GM21528 (cell line): Measurements from ENCODE around the gene CORO7.

Experiments used
- ATAC-seq: cut with Tn5 transposase; IDR thresholded peaks from one replicate; pipeline ENCODE4 v1.9.1; 2021; ENCODE audit warnings: mild to moderate bottlenecking, moderate library complexity; ENCODE audit not compliant: unreplicated experiment, low FRiP score

CORO7 gene

DNA sequence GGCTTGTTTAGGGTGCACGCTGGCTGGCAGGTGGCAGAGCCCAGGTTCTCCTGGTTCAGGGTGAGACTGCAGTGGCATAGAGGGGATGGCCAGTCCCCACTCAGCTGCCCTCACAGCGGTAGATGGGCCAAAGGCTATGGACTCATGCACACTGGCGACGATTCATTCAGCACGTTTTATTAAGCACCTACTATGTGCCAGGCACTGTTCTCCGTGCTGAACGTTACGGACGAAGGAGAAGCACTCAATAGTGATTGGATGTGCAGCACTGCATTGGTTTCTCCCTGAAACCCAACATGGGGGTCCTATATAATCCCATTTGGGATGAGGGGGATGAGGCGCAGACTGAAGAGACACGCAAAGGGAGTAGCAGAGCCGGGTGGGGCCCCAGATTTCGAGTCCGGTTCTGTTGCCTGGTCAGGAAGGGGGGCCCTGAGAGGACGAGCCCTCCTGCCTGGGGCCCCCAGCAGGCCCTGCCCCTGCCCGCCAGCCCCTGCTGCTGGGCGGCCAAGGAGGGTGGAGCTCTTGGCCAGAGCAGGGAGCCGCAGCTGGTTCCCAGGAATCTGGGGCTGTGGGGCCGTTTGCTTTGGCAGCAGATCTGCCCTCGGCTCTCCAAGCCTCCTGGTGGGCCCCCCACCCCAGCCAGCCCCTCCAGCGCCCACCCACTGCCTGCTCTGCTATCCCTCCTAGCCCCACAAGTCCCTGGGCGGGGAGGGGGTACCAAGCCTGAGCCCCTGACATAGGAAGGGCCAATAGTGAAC lies 91.7 kb downstream of the CORO7 start:
- ATAC-seq: no peak

DNA sequence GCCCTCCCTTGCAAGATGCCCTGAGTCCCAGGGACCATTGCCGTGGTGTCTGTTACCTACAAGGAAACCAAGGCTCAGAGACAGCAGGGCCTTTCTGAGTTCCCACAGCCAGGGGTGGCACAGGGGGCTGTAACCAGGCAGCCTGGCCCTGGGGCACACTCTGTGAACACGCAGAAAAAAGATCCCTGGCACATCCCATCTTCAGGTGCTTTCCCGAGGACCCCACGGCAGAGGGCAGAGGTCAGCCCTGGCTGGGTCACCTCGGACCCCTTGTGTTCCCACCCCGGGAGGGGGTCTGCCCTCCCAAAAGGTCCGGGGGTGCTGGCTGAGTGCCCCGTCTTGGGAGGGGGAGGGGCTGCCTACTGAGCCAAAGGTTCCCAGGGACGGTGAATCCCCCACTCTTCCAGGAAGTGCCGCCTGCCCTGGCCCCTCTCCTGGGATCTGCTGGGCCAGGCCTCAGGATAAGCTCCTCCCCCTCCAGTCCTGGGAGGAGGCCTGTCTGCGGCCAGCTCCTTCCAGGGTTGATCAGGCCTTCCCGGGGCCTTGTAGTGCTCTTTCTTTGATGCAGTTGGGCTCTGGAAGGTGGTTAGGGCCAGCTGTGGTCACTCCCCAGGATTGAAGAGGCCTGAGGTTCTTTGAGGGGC lies 92.4 kb downstream of the CORO7 start:
- ATAC-seq: no peak

DNA sequence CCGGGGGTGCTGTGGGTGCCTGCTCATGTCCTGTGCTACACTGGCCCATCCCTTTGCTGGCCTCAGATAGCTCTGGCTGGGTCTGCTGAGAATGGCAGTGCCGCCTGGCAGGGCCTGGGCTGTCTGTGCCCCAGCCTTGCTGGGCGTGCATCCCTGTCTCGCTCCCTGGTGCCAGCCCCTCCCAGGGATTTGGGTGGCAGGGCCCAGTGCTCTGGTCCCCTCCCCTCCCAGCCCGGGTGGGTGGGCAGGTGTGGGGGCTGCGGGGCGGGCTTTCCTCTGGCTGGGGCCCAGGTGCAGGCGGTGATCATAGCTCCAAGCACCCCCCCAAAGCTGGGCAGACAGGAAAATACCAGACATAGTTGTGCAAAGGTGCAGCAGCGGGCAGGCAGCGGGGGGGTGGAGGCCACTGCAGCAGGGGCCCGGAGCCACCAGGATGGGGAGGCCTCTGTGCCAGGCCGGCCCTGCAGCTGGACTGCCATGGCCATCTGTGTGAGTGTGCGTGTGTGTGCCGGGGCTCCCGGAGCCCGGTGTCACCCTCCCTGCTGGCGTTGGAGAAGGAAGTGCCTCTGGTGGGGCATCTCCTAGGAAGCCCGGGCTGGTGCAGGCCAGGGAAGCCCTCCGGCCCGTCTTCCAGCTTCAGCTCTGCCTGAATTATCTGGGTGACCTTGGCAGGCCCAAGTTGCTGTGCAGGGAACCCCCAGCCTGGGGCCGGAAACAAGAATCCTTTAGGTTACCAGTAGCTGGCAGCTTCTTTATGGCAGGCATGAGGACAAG lies 93.1 kb downstream of the CORO7 start:
- ATAC-seq: no peak

DNA sequence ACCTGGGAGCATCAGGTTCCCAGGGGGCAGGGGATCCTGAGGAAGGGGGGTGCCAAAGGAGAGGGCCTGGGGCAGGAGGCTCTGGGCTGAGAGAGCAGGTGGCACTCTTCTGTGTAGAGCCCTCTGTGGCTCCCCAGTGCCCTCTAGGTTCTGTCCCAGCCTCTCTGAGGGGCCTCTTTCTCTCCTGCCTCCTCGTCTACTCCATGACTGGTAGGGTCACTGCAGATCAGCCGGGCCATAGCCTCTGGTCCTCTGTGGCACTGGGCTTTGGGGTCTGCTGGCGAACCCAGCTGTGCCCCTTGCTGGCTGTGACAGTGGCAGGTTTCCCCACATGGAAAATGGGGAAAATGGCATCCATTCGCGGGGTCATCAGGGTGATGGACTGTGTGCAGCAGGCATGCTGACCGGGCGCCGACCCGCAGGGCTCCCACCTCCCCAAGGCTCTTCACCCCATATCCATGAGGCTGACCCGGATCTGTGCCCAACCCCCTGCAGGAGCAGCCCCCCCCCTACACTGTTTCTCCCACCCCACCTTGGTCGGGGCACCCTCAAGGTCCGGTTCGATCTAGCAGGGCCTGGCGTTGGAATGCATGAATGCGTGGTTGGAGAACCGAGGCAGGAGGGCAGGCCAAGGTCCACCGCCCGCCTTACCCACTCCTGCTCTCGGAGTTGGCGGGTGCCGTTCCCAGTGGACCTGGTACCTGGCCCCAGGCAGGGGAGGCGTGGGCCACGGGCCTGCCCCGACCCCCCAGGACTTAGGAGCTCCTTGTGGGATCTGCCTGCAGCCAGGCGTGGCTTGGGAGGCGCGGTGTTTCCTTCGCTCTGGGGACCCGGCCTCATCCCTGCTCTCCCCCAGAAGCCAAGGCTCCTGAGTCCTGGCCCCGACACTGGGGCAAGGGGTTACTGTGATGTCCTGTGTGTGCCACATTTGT lies 94.0 kb downstream of the CORO7 start:
- no peak for ATAC-seq

DNA sequence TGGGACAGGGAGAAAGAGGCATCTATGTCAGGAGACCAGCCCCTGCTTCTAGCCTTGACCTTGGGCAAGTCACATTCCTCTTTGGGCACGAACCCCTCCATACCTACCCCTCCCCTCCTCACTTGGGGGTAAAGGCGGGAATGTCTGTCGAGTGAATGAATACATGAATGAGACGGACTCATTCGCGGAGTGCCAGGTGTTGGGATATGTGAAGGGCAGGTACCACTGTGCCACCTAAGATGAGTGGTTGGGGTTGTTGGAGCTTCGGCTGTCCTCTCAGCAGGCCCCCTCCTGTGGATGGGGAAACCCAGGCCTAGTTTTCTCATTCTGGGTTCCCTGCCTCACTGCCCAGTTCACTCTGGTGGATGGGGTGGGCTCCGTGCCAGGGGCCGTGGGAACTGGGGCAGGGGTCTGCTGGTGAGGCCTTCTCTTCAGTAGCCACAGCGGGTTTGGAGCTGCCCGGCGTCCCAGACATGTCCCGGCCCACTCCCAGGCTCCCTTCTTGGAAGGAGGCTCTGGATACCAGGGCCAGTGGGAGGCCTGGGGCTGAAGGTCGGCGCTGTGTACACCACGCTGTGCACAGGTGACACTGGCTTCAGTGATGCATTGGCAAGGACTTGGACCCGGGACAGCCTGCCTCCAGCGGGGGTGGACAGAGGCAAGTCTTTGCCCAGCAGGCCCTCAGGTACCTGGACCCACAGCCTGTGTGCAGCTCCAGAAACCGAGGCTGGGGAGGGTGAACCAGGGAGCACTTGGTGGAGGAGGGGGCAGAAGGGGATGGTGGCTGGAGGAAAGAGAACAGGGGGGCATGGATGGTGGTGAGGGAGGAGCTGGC lies 94.9 kb downstream of the CORO7 start:
- no peak for ATAC-seq

DNA sequence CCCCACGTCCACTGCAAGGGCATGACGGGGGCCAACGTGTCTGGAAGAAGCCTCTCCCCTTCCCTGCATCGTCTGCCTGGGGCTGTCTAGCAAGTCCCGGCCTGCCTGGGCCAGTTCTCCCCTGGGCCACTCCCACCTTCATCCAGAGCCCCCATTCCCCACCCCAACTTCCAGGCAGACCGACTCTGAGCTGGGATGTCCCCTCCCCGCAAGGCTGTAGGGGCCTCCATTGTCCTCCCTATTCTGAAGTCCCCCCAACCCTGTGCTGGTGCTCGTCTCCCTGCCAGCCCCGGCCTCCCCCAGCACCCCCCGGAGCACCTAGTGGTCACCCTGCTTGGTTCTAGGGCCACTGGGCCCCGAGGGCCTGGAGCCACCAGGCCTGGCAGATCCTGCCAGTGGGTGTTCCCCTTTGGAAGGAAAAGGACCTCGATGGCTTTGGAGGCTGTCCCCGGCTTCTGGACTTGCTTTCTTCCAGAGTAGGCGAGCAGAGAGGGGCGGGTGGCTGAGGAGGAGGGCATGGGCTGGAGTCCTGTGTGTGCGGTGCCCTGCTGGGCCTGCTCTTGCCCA lies 95.7 kb downstream of the CORO7 start:
- no peak for ATAC-seq

DNA sequence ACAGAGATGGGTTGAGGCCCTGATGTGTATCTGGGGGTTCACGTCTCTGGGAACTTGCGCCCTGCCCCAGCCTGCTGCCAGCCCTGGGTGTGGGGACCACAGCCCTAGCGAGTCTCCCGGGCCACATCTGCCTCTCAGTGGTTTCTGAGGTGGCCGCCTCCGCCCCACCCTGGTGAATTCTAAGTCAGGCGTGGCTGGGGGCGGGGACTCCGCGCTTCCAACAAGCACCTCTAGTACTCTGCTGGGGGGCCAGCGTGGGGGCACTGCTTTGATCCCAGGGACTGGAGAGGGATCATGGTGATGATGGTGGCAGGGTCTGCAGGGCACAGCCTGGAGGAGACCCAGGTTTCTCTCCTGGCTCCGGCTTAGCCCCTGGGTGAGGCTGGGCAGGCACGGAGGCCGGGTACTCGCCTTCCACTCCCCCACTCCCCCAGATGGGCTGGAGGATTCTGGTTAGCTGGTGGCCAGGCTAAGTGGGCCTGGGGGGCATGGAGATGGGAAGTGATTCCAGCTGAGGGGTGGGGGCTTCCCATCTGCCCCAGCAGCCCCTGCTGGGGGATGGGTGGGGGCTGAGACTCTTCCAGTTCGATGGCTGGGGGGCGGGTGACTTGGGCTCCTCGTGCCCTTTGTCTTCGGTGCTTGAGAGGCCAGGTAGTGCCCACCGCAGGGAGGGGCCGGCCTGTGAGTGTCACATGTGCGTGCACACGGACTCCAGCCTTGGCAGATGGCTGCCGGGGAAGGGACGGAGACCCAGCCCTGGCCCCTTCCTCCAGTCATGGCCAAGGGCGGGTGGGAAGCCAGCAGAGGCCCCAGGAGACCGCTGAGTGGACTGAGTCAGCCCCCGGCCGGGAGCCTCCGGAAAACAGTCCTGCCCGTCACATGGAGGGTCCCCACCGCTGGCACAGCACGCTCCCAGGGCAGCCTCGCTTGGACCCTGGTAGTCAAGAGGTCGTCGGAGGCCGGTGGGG lies 96.7 kb downstream of the CORO7 start:
- ATAC-seq: no peak

DNA sequence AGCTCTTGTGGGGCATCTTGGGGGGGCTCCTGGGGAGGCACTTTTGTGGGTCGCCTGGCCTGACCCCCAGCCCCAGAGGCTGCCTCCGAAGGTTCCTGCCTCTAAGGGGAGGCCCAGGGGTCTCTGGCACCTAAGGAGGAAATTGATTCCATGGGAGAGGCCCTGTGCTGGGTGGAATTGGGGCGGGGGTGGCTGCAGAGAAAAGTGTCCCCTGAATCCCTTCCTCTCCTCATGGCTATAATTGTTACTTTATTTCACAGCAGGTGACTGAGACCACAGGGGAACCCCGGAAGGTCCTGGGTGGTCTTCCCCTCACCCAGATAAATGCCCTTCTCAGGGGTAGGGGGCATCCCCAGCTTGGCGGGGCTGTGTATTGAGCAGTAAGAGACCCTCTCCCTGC lies 97.4 kb downstream of the CORO7 start:
- no peak for ATAC-seq

DNA sequence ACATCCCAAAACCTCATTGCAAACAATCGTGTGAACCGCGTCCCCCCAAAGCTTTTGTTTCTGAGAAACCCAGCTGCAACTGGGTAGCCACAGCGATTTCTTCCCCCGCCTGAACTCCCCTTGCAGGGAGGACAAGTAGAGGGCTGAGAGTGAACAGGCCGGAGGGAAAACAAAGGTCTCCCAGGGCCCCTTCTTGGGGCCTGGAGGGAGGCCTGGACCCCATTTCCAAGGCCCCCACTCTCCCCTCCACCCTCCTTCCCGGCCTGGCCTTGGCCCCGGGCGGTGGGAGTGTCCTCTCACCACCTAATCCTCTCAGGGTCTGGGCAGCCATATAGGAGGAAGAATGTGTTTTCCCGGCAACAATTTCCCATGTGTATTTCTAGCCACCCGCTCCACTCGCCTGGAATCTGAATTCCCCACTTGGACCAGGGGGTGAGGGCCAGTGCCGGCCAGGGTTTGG lies 97.9 kb downstream of the CORO7 start:
- ATAC-seq: no peak

DNA sequence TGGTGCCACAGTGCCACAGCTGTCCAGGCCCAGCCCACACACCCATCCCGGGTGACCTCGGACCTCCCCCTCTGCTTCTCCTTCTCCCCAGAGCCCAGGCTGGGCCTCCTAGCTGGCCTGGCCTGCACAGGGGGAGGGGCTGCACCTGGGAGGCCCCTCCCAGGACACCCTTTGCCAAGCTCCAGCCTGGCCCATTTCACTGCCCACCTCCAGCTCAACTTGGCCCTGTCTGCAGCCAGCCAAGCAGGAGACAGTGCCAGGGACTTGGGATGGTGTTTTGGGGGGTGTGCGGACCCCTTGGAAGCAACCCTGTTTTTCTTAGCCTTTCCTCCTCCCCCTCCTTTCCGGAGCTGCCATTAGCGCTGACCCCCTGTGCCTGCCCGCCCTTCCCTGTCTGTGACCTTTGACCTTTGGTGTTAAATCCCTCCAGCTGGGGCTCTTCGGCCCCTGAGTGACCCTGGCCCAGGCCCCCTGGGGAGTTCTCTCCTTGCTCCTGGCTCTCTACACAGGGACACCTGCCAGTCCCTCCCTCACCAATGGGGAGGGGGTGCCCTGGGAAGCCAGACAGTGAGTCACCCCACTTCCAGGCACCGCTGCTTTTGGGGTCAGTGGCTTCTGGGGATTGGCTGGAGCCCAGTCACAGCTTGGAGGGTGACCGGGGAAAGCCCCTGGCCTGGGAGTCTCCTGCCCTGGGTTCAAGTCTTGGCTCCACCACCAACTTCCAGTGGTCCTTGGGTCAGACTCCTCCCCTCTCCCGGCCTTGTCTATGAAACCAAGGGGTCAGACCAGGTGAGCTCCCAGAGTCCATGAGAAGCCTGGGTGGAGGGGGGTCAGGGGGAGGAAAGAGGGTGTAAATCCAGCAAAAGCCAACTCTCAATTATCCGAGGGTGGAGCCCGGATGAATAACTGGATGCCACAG lies 98.6 kb downstream of the CORO7 start:
- ATAC-seq: no peak

DNA sequence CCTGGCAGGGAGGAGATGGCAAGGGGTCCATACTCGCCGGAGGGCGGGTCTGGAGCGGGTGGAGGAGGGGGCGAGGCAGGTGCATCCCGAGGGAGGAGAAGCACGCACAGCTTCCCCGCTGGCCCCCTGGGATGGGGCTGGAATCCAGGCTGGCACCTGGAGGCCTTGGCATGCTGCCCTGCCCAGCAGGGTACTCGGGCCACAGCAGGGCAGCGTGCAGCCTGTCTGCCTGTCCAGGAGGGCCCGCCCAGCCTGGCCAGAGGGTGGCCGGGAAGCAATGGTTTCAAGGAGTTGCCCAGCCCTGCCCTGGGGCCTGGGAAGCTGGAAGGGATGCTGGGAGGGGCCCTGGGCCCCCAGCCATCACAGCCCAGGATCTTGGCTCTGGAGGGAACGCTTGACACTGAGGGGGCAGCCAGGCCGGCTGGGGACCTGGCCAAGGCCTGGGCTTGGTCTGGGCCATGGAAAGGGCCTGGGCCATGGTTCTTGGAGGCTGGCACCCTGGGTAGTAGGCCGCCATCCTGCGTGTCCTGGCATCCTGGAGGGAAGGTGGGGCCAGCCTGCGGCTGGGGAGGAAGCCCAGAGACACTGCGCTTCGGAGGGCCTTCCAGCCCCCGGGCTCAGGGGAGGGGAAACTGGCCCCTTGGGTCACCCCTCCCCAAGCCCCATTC lies 99.4 kb downstream of the CORO7 start:
- no peak for ATAC-seq

DNA sequence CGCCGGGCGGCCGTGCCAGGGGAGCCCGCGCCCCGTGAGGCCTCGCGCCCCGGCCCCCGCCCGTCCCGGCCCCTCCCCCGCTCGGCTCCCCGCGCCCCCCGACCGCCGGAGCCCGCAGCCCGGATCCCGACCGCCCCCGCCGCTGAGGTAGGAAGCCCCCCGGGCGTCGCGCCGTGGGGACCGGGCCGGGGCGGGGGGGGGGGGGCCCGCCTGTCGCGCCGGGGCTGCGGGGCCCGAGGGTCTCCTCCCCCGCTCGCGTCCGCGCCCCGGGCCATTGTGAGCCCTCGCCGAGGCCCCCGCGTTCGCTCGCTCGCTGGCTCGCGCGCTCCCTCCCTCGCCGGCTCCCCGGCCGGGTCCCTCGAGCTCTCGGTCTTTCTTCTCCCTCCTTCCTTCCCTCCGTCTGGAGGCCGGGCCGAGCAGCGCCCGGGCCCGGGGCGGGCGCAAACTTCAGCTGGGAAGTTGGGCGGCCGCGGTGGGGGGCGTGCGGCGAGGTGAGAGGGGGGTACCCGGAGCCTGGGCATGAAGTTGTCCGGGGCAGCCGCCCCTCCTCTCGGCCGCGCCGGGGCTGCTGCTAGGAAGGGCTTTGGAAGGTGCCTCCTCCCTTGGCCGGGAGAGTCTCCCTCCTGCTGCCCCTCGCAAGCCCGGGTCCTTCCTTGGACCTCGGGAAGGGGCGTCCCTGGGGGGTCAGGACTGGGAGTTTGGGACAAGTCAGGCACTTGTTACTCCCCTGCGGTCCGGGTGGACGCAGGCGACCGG lies 100.1 kb downstream of the CORO7 start:
- no peak for ATAC-seq

DNA sequence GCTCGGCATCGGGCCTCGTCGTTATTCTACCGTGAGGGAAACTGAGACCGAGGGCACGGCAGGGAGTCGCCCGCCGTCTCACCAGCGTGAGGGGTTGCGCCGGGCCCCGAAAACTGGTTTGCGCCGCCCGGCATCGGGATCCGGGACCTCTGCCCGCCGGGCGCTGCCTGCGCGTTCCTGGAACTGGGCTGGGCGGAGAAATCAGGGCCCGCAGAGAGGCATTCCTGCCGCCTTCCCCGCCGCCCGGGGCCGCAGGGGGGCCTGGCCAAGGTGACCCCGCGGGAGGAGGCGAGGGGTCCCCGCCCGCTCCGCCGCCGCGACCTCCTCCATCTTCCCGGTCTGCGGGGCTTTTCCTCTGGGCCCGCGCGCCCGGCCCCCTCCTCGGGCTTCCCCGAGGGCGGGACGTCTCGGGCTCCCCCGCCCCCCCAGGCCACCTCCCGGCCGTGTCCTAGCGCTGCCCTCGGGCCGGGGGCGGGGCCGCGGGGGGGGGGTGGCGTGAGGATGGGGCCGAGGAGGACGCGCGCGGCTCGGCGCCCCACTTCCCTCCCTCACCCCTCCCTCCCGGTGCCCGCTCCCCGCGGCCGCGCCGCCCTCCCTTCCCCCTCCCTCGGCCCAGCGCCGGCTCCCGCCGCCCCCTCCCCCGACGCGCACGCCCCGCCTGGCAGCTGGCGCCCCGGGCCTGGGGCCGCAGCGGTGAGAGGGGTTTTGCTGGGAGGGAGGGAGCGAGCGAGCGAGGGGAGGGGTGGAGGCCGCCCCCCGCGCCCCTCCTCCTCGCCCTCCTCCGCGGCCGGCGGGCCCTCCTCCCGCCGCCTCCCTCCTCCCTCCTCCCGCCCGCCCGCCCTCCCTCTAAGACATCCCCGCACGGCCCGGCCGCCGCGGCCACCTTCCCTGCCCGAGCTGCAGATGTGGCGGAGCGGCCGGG lies 100.9 kb downstream of the CORO7 start, which contains the start of gene GLIS2:
Gene GLIS2, plus strand, starts transcription at position 882 of the 922 bp plus-strand sequence. CDS start 16,214 bp downstream, outside the sequence.
- no peak for ATAC-seq

DNA sequence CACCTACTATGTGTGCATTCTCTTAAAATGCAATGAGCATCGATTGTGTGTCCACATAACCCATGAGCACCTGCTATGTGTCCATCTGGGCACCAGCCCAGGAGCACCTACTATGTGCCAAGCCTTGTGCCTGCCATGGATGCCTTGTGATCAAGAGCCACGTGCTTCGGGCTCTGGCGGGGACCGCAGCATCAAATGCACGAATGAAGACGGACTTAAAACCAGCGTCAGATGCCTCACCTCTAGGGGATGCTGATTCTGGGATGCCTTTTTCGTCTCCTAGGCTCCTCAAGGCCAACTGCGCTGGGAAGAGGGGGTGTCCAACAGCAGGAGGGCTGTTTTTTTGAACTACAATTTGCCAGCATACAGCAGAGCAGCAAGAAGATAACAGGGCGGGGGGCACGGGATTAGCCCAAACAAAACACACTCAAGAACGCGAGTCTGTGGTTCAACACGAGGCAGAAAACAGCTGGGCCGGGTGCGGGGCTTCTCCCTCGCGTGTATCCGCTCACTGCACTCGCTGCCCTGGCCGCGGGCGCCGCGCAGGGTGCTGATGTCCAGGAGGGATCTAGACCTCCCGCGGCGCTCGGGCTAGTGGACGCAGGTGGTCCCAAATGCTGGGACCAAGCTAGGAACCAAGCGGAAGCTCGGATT lies 101.7 kb downstream of the CORO7 start:
- ATAC-seq: no peak
